ENCODE measurements around the gene M1AP. TPM values are rescaled to one million over a fixed set of nuclear protein-coding genes. Genes with fewer than 3 reads are reported as not detected.

The M1AP gene
- total RNA-seq, 1 donor from 2014 or later, result 0.75 TPM

- no peak for DNase-seq (ENCODE audit: low spot score)
- Histone ChIP-seq H3K4me1 (no peaks in the 10 kb centered on the region), H3K79me2 (ENCODE audit: low read depth) (no peaks in the 10 kb centered on the region), H3F3A (ENCODE audit: low read depth) (no peaks in the 10 kb centered on the region), H3K4me3 (no peak overlapping the region), H4K20me1 (ENCODE audit: low read depth) (no peaks in the 10 kb centered on the region), H3K9ac (no peak overlapping the region), H3K9me3 (ENCODE audit: low read depth) (no peaks in the 10 kb centered on the region), H2AFZ (replicated peaks) (no peak overlapping the region), H3K4me2 (no peak overlapping the region), H3K27ac (no peak overlapping the region), H3K36me3 (no peaks in the 10 kb centered on the region), H3K27me3 (peaks cover 23% of the 10 kb centered on the region)
- H3K4me1 Mint-ChIP-seq, result peaks cover 7% of the 10 kb centered on the region
- H3K36me3 Mint-ChIP-seq, result peaks cover 5% of the 10 kb centered on the region
- no peak overlapping the region for H3K27ac Mint-ChIP-seq
- H3K9me3 Mint-ChIP-seq, result no peaks in the 10 kb centered on the region
- H3K4me3 Mint-ChIP-seq, result no peak overlapping the region
- TF ChIP-seq CTCF (IDR thresholded peaks at IDR 0.05), result no peak
- no peak for TF ChIP-seq EZH2phosphoT487 (IDR thresholded peaks at IDR 0.05)
- no peak for TF ChIP-seq EZH2 (IDR thresholded peaks at IDR 0.05)
- peaks cover 2% of the 10 kb centered on the region for H3K27me3 Mint-ChIP-seq (ENCODE audit: insufficient read depth, low read depth)
Observed at GRCh38 chr2:74658516-74658915, 10.4 kb upstream of the M1AP start.

GRCh38 chr2:74655579-74655978, 7.4 kb upstream of the M1AP start:
- H3K9me3 Mint-ChIP-seq, result no peaks in the 10 kb centered on the region
- TF ChIP-seq CTCF (IDR thresholded peaks at IDR 0.05) (no peak), EZH2 (IDR thresholded peaks at IDR 0.05) (no peak), EZH2phosphoT487 (IDR thresholded peaks at IDR 0.05) (no peak)

GRCh38 chr2:74653985-74654882, 6.1 kb upstream of the M1AP start, which contains the start of gene SEMA4F:
TSS of gene SEMA4F (plus strand) at chr2:74654247. CDS start at chr2:74654377, 130 bp downstream.
- no peaks in the 10 kb centered on the region for H3K9me3 Mint-ChIP-seq
- Histone ChIP-seq H2AFZ (replicated peaks) (peak within 1 kb of the TSS; percentile 95), H3K9ac (no peak within 1 kb of the TSS), H3K9me3 (ENCODE audit: low read depth) (no peaks in the 10 kb centered on the region), H3K79me2 (ENCODE audit: low read depth) (no peaks in the 10 kb centered on the region), H3K4me1 (no peaks in the 10 kb centered on the region), H3F3A (ENCODE audit: low read depth) (no peaks in the 10 kb centered on the region), H3K4me3 (peak within 1 kb of the TSS; percentile 63), H3K4me2 (peak within 1 kb of the TSS; percentile 84), H3K27ac (no peak within 1 kb of the TSS), H3K36me3 (no peaks in the 10 kb centered on the region), H4K20me1 (ENCODE audit: low read depth) (no peaks in the 10 kb centered on the region), H3K27me3 (peaks cover 26% of the 10 kb centered on the region)
- peaks cover 4% of the 10 kb centered on the region for H3K27me3 Mint-ChIP-seq (ENCODE audit: insufficient read depth, low read depth)
- peak; percentile 99 for DNase-seq (ENCODE audit: low spot score)
- H3K36me3 Mint-ChIP-seq, result peaks cover 5% of the 10 kb centered on the region
- peaks cover 4% of the 10 kb centered on the region for H3K4me1 Mint-ChIP-seq
- no peak within 1 kb of the TSS for H3K27ac Mint-ChIP-seq
- H3K4me3 Mint-ChIP-seq, result peak within 1 kb of the TSS; percentile 84
- TF ChIP-seq EZH2 (IDR thresholded peaks at IDR 0.05) (no peak), EZH2phosphoT487 (IDR thresholded peaks at IDR 0.05) (peak; percentile 21)

More at GRCh38 chr2:74655579-74655978, 7.4 kb upstream of the M1AP start:
- no peak overlapping the region for H2AFZ ChIP-seq (replicated peaks)
- no peaks in the 10 kb centered on the region for H3K36me3 ChIP-seq
- no peaks in the 10 kb centered on the region for H3K4me1 ChIP-seq
- H3K9me3 ChIP-seq (ENCODE audit: low read depth), result no peaks in the 10 kb centered on the region
- H4K20me1 ChIP-seq (ENCODE audit: low read depth), result no peaks in the 10 kb centered on the region
- H3K4me3 ChIP-seq, result no peak overlapping the region
- H3K27ac ChIP-seq, result no peak overlapping the region
- H3F3A ChIP-seq (ENCODE audit: low read depth), result no peaks in the 10 kb centered on the region
- peaks cover 5% of the 10 kb centered on the region for H3K36me3 Mint-ChIP-seq
- H3K9ac ChIP-seq, result no peak overlapping the region
- H3K27ac Mint-ChIP-seq, result no peak overlapping the region
- H3K4me2 ChIP-seq, result no peak overlapping the region
- peaks cover 4% of the 10 kb centered on the region for H3K4me1 Mint-ChIP-seq
- peak overlapping the region; percentile 84 for H3K4me3 Mint-ChIP-seq
- H3K27me3 ChIP-seq, result peaks cover 23% of the 10 kb centered on the region
- no peak for DNase-seq (ENCODE audit: low spot score)
- peaks cover 2% of the 10 kb centered on the region for H3K27me3 Mint-ChIP-seq (ENCODE audit: insufficient read depth, low read depth)
- no peaks in the 10 kb centered on the region for H3K79me2 ChIP-seq (ENCODE audit: low read depth)

GRCh38 chr2:74653589-74653984, 5.5 kb upstream of the M1AP start:
- peaks cover 4% of the 10 kb centered on the region for H3K4me1 Mint-ChIP-seq
- no peaks in the 10 kb centered on the region for H3F3A ChIP-seq (ENCODE audit: low read depth)
- no peaks in the 10 kb centered on the region for H3K36me3 ChIP-seq
- H3K4me3 Mint-ChIP-seq, result peak overlapping the region; percentile 84
- no peaks in the 10 kb centered on the region for H3K4me1 ChIP-seq
- no peak overlapping the region for H3K27ac Mint-ChIP-seq
- H2AFZ ChIP-seq (replicated peaks), result peak overlapping the region; percentile 7
- peak overlapping the region; percentile 84 for H3K4me2 ChIP-seq
- H3K36me3 Mint-ChIP-seq, result peaks cover 5% of the 10 kb centered on the region
- no peak for DNase-seq (ENCODE audit: low spot score)
- H3K79me2 ChIP-seq (ENCODE audit: low read depth), result no peaks in the 10 kb centered on the region
- H3K27ac ChIP-seq, result no peak overlapping the region
- H3K27me3 Mint-ChIP-seq (ENCODE audit: insufficient read depth, low read depth), result peaks cover 5% of the 10 kb centered on the region
- peaks cover 32% of the 10 kb centered on the region for H3K27me3 ChIP-seq
- peak overlapping the region; percentile 63 for H3K4me3 ChIP-seq
- no peak for TF ChIP-seq CTCF (IDR thresholded peaks at IDR 0.05)
- no peak overlapping the region for H3K9ac ChIP-seq
- H3K9me3 Mint-ChIP-seq, result peaks cover 2% of the 10 kb centered on the region
- no peaks in the 10 kb centered on the region for H3K9me3 ChIP-seq (ENCODE audit: low read depth)
- H4K20me1 ChIP-seq (ENCODE audit: low read depth), result no peaks in the 10 kb centered on the region

Measured in neural progenitor cell (in vitro differentiated cells).